GM18909 (cell line): ENCODE results near the gene AKAP13.
"Not testable (repeated sequence)": the region's sequence is repeated elsewhere in the genome, so short reads cannot be mapped to it uniquely, and the experiment has no call there.

Experiments
- ATAC-seq: cut with Tn5 transposase; IDR thresholded peaks from one replicate; pipeline ENCODE4 v1.9.1; 2021; ENCODE audit warnings: mild to moderate bottlenecking; ENCODE audit not compliant: unreplicated experiment, poor library complexity

The AKAP13 gene, protein sequence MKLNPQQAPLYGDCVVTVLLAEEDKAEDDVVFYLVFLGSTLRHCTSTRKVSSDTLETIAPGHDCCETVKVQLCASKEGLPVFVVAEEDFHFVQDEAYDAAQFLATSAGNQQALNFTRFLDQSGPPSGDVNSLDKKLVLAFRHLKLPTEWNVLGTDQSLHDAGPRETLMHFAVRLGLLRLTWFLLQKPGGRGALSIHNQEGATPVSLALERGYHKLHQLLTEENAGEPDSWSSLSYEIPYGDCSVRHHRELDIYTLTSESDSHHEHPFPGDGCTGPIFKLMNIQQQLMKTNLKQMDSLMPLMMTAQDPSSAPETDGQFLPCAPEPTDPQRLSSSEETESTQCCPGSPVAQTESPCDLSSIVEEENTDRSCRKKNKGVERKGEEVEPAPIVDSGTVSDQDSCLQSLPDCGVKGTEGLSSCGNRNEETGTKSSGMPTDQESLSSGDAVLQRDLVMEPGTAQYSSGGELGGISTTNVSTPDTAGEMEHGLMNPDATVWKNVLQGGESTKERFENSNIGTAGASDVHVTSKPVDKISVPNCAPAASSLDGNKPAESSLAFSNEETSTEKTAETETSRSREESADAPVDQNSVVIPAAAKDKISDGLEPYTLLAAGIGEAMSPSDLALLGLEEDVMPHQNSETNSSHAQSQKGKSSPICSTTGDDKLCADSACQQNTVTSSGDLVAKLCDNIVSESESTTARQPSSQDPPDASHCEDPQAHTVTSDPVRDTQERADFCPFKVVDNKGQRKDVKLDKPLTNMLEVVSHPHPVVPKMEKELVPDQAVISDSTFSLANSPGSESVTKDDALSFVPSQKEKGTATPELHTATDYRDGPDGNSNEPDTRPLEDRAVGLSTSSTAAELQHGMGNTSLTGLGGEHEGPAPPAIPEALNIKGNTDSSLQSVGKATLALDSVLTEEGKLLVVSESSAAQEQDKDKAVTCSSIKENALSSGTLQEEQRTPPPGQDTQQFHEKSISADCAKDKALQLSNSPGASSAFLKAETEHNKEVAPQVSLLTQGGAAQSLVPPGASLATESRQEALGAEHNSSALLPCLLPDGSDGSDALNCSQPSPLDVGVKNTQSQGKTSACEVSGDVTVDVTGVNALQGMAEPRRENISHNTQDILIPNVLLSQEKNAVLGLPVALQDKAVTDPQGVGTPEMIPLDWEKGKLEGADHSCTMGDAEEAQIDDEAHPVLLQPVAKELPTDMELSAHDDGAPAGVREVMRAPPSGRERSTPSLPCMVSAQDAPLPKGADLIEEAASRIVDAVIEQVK (N-terminal part only)

DNA sequence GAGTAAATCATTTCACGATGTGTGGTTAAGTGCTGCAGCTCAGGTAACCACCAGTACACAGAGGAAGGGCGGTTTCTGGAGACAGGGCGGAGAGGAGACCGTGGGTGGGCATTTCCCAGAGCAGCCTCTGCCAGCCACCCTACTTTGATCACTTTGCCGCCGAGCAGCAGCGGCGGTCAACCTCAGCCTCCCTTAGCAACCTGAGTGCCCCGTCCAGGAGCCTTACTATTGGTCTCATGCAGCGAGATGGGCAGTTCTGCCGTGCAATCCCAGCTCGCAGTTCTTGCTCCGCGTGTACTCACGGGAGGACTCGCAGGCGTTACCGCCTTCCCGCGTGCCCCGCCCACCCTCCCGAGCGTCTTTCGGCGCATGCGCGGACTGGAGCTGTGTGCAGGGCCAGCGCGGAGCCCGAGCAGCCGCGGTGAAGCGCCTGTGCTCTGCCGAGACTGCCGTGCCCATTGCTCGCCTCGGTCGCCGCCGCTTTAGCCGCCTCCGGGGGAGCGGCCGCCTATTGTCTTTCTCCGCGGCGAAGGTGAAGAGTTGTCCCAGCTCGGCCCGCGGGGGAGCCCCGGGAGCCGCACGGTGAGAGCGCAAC, at the start of gene AKAP13:
Gene AKAP13 (plus strand): TSS at position 387 of the 595 bp plus-strand sequence. CDS start 105,118 bp downstream, outside the sequence.
- ATAC-seq = peak; percentile 86

DNA sequence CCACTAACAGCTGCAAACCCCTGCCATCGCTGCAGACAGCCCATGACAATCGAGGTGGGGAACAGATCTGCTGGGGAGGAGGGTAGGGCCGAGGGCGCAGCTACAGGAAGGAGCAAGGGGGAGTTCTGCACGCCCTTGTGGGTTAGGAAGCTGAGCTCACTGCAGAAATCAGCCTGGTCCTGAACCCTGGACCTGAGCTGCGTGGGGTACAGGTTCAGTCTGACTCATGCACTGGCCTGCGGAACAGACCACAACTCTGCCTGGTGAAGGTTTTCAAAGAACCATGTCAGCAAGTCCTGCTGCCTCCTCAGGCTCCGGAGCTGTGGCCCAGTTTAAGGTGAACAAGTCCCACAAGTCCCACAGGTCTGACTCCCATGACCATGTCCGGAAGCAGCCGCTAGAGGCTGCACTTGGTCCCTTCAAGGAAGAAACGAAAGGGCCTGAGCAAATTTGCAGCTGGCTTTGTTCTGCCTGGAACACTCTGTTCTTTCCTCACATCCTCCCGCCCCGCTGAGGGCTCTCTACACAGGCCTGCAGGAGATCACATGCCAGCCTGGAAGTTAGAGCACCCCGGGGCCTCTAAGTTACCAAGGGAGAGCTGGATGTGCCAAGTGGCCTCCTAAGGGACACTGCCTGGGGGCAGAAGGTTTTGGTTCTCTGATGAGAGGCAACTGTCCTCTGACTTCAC, 49.4 kb upstream of the AKAP13 start:
- ATAC-seq = peak; percentile 73

DNA sequence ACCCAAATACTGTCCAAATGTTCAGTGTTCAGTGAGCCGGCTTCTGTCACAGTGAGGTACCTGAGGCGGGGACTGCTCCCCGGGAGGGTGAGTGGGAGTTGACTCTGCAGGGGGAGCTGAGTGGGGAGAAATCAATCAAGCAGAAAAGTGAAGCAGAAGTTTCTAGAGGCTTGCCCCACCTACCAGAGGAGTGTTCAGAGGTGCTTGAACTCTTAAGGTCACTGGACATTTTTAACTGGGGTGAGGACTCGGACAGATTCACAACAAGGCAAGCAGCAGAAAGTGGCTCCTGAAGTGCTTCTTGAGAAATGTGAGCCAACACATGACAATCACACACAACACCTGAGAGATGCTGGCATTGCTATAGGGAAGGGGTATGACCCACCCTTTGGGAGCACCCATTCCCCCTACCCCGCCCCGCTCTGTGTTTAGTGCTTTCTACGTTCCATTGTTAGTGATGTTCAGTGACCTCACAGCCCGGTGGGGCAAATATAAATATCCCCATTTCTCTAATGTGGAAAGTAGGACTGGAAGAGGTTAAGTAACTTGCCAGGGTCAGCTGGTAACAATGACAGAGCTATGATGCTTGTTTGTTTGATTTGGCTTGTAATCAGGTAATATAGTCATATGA, 48.6 kb upstream of the AKAP13 start:
- no peak for ATAC-seq

DNA sequence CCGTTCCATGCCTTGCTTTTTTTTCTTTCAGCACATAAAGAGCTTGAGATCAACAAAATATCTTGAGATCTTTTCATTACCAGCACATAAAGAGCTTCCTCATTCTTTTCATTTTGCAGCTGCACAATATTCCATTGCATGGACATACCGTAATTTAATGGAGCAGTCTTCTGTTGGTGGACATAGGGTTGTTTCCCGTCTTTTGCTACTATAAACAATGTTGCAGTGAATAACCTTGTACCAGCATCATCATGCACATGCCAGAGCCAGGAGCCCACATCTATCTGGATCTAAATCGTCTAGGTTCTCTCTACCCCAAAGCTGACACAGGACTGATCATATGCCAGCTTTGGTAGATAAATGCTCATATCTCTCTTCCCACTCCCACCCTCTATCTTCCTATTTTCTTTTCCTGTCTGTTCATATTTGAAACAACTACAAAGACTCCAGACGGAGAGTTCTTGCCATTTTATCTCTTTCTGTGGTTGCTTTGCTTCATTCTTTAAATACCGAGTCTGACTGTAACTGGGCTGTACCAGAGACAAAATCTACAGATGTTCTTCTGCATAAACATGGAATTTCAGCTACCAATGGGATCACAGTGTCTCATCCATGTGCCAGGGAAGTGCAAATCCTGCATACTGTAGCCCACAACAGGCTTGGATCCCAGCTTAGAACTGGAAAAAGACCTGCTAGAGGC, 47.1 kb upstream of the AKAP13 start:
- no peak for ATAC-seq

DNA sequence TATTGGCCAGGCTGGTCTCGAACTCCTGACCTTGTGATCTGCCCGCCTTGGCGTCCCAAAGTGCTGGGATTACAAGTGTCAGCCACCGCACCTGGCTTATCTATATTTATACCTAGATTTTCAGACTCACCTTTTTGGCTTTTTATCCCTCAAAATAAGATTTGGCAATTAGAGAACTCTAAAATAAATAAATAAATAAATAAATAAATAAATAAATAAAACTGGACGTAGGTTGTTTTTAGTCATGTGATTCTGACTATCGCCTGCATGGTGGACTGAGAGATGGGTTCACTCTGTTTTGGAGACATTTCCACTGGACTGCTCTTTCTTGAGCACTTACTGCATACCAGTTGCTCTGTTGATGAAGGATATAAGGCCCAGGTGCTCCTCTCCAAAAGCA, 46.2 kb upstream of the AKAP13 start:
- no peak for ATAC-seq

DNA sequence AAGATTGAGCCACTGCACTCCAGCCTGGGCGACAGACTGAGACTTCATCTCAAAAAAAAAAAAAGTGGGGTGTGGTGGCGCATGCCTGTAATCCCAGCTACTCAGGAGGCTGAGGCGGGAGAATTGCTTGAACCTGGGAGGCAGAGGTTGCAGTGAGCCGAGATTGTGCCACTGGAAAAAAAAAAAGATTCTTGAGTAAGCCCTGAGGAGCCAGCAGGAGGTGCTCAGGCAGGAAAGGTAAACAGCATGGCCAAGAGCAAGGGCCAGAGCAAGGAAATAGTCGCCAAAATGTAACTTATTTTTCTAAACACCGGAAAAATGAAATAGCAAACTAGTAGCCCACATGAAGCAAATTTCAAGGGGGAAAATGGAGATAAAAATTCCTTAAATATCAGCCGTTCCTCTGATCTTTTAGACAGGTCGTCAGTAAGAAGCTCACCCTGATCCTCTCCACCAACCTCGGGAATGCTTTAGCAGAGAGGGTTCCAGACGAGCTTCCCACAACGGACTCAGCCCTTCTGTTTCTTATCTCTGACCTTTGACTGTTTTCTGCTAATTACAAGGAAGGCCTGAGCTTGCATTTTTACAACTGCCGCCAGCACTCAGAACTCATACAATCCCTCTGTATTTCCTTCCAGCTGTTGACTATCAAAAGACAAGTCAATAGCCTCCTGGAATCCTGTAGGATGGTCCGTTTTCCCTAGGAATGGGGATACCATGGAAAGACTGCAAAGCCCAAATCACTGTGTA, 45.0 kb upstream of the AKAP13 start:
- no peak for ATAC-seq

DNA sequence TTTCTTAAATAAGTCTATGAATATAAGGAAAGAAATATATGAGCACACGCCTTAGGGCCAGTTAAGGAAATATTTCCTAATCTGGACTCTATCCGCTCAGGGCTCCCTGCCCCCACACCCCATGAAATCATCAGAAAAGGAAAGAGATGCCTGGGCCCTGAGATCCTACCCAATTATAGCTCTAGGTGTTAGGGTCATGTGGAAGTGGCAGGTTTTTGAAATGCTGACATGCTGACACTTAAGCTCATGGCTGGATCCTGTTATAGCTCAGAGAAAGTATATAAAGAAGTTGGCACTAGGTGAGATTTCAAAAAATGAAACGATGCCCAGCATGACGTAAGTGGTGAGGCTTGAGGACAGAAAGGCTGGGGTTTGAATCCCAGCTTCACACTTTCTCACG, 43.5 kb upstream of the AKAP13 start:
- no peak for ATAC-seq

DNA sequence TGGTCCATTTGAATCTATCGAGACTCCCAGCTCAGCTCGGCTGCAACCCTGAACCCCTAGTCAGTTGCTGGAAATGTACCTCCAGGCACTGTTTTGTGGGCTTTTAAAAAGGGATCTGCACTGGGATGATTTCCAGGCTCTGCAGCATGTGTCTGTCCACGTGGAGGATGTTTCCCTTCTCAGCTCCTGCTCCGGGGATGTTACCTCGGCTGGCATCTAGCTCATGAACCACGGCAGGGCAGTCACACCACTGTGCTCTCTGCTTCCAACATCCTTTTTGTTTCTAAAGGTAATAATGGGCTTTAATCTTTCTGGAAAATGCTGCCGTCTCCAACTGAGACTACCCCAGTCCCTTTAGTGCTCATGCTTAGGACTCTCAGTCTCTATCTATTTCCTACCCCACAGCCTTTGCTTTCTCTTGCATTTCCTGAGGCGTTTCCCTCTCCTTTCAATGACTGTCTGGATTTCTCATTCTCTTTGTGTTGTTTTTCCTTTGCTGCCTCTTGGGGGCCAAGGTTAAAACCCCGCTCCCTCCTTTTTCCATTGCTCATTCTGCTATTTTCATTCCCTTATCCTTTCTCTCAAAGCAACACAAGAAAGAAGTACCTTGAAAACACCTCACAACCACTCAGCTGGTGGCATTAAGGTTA, 42.9 kb upstream of the AKAP13 start:
- no peak for ATAC-seq

DNA sequence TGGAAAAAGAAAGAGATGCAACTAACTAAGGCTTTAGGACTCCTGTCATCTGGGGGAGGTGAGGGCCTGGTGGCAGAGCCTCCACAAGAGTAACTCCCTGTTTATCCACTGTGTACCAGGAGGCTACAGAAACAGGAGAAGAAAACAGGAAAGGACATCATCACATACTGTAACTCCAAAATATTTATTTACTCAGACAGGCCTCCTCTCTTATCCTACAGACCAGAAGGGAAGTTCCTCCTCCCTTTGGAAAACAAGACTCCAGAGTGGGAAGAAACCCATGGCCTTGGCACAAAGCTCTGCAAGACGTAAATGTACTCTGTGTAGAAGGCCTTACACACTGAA, 40.1 kb upstream of the AKAP13 start:
- no peak for ATAC-seq

DNA sequence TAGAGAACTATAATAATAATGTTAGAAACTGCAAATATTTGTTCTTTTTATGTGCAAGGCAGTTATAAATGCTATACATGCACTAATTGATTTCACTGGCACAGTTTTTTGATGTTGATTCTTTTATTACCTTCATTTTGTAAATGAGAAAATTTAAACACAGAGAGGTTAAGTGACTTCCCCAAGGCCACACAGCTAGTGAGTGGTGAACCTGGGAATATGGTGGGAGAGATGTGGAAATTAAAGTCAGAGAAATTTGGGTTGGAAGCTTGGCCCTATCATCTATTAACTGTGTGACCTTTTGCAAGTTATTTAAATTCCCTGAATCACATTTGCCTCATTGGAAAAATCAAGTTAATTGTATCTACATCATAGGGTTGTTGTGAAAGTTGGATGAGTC, 39.6 kb upstream of the AKAP13 start:
- ATAC-seq = no peak

DNA sequence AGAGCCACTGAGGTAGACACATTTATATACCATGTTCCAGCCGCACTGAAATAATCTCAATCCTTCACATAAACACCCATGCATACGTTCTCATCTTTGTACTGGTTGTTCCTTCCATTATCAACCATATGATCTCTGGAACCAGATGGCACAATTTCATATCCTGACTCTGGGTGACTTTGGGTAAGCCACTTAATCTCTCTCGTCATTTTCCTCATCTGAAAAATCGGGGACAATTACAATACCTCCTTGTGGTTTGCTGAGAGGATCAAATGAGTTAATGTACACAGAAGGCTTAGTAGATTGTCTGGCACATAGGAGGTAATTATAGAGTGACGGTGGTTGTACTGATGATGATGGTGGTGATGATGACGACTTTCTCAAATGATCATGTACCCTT, 38.2 kb upstream of the AKAP13 start:
- ATAC-seq = not testable (repeated sequence)

DNA sequence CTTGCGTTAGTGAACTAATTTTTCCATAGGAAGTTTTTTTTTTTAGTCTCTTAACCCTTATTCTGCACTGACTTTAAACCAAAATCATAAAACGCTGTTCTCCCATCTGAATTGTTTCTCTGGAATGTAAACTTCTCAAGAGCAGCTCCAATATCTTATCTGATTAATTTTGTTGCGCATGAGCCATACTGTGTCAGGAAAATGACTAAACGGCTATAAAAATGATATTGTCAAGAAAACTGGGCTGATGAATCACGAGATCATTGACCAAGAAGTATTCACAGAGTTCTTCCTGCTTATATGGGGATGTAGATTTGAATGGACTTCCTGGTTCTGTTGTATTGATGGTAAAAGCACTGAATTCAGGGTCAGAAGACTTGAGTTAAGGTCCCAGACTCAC, 37.0 kb upstream of the AKAP13 start:
- ATAC-seq = not testable (repeated sequence)

DNA sequence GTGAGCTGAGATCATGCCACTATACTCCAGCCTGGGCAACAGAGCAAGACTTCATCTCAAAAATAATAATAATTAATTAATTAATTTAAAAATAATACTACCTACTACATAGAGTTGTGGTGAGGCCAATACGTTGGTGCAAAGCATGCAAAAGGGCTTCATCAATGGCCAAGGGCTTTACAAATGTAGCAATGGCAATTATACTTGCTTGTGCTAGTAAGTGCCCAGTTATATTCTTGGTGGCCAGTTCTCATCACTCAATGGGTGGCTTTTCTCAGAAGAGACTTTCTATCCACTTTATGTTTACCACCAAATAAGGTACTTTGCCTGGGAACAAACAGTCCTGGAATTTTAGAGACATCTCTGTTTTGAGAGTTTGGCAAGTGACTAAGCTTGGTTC, 36.2 kb upstream of the AKAP13 start:
- not testable (repeated sequence) for ATAC-seq

DNA sequence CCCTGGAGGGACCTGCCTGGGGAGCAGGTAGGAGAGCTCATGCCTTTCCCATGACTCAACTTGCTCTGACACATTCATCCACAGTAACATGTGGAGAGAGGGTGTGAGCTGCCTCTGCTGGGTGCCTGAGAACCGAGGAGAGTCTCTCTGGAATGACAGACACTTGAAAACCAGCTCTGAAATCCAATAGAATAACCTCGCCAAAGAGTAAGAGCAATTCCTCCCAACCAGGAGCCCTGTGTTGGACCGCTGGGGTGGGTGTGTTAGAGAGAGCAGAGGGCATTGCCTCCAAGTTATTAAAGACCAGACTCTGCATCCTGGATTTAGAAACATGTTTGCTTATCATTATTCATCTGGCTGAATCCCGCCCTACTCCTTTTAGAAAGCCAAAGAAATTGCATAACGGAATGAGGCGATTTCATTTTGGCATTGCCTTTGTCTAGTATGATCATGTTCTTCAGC, 35.7 kb upstream of the AKAP13 start:
- ATAC-seq = not testable (repeated sequence)

DNA sequence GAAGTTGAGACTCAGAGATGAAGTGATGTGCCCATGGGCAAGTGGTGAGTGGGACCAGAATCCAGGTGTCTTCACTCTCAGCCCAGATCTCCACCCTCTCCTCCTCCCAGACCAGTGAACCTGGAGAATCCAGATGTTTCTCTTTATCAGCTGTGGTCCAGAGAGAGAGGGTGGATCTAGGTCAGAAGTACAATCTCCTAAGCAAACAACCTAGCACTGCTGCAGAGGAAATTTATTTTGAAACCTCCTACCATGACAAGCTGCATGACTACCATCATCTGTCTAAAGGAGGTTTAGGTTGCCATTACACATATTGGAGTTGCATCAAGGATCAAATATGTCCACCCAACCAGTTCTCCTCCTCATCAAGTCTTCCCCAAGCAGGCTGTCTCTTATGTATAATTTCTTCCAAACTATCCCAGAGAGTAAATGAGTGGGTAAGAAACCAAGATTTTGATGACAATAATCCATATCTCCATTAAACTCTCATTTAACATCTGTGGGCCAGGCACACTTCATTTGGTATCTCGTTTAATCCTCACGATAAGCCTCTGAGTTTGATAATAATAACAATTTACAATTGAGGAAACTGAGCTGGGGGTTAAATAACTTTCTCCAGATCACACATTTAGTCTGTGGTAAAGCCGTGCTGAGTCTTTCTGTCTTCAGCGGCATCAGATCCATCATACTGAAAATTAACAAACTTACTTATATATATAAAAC, 35.0 kb upstream of the AKAP13 start:
- not testable (repeated sequence) for ATAC-seq

DNA sequence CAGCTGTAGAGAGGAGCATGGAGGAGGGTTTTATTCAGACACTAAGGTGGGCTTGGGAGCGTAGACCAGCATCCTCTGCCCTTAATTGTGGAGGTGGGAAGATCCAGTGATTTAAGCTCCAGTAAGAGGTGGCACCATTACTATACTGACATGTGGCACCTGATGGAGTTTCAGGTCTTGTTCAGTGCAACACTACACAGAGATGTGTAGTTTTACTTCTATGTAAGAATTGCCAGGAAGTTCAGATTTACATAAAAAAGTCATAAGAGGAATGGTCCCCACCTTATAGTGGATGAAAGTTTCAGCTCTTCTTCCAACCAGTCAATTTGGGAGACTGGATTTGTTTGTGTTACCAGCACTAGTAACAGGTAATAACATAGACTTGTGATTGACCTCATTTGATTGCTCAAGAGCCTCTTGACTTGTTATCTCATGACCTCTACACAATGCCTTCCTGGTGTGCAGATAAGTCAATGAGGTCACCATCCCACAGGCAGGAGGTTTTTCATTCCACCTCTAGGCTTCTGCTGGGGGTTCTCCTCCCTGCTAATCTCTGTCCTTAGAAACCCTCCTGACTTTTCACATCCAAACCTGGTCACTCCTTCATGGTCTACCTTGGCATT, 33.8 kb upstream of the AKAP13 start:
- not testable (repeated sequence) for ATAC-seq
